ENCODE data around the gene ITGA3.

Gene ITGA3

GRCh38 chr17:50047083-50047482 lies 8.8 kb upstream of the ITGA3 start:
- Histone ChIP-seq H3K9me3 (ENCODE audit: low read length) (no peaks in the 10 kb centered on the region), H3K4me3 (ENCODE audit: low read depth, low read length, poor library complexity, severe bottlenecking) (no peak overlapping the region), H2AFZ (ENCODE audit: low read length) (no peak overlapping the region), H3K36me3 (ENCODE audit: insufficient read depth, low read length) (no peaks in the 10 kb centered on the region), H3K79me2 (ENCODE audit: insufficient read depth, low read length) (no peaks in the 10 kb centered on the region), H4K20me1 (ENCODE audit: insufficient read depth, low read length) (no peaks in the 10 kb centered on the region), H3K27ac (ENCODE audit: low read depth, low read length, poor library complexity, severe bottlenecking) (no peak overlapping the region), H3K27me3 (ENCODE audit: insufficient read depth, low read length) (no peaks in the 10 kb centered on the region; the same call in 1 of the 2 replicates), H3F3A (ENCODE audit: insufficient read depth, low read length) (no peaks in the 10 kb centered on the region), H3K9me2 (ENCODE audit: low read depth, low read length) (no peaks in the 10 kb centered on the region), H3K4me1 (ENCODE audit: insufficient read depth, low read length, severe bottlenecking) (no peaks in the 10 kb centered on the region), H3K9ac (ENCODE audit: low read length) (no peak overlapping the region), H3K4me2 (ENCODE audit: low read length) (no peak overlapping the region)
- TF ChIP-seq EZH2 (IDR thresholded peaks at IDR 0.05; ENCODE audit: borderline replicate concordance, low read length) = no peak
- no peak for TF ChIP-seq CTCF (IDR thresholded peaks at IDR 0.05; ENCODE audit: low read length)

GRCh38 chr17:50047488-50048126 lies 8.3 kb upstream of the ITGA3 start:
- no peak overlapping the region for H3K9ac ChIP-seq (ENCODE audit: low read length)
- H3K9me3 ChIP-seq (ENCODE audit: low read length) = no peaks in the 10 kb centered on the region
- no peaks in the 10 kb centered on the region for H4K20me1 ChIP-seq (ENCODE audit: insufficient read depth, low read length)
- H3K9me2 ChIP-seq (ENCODE audit: low read depth, low read length) = no peaks in the 10 kb centered on the region
- no peaks in the 10 kb centered on the region for H3K36me3 ChIP-seq (ENCODE audit: insufficient read depth, low read length)
- H3K27ac ChIP-seq (ENCODE audit: low read depth, low read length, poor library complexity, severe bottlenecking) = no peak overlapping the region
- H3K79me2 ChIP-seq (ENCODE audit: insufficient read depth, low read length) = no peaks in the 10 kb centered on the region
- H3K4me2 ChIP-seq (ENCODE audit: low read length) = no peak overlapping the region
- no peak overlapping the region for H3K4me3 ChIP-seq (ENCODE audit: low read depth, low read length, poor library complexity, severe bottlenecking)
- H3K27me3 ChIP-seq (ENCODE audit: insufficient read depth, low read length) = no peaks in the 10 kb centered on the region; the same call in 1 of the 2 replicates
- H2AFZ ChIP-seq (ENCODE audit: low read length) = no peak overlapping the region
- TF ChIP-seq EZH2 (IDR thresholded peaks at IDR 0.05; ENCODE audit: borderline replicate concordance, low read length) (no peak), CTCF (IDR thresholded peaks at IDR 0.05; ENCODE audit: low read length) (no peak)
- no peaks in the 10 kb centered on the region for H3F3A ChIP-seq (ENCODE audit: insufficient read depth, low read length)
- H3K4me1 ChIP-seq (ENCODE audit: insufficient read depth, low read length, severe bottlenecking) = no peaks in the 10 kb centered on the region

- H3K79me2 ChIP-seq (ENCODE audit: insufficient read depth, low read length) = no peaks in the 10 kb centered on the region
- no peak overlapping the region for H3K9ac ChIP-seq (ENCODE audit: low read length)
- no peaks in the 10 kb centered on the region for H4K20me1 ChIP-seq (ENCODE audit: insufficient read depth, low read length)
- H3K9me3 ChIP-seq (ENCODE audit: low read length) = no peaks in the 10 kb centered on the region
- no peak overlapping the region for H3K4me2 ChIP-seq (ENCODE audit: low read length)
- no peaks in the 10 kb centered on the region for H3F3A ChIP-seq (ENCODE audit: insufficient read depth, low read length)
- no peaks in the 10 kb centered on the region for H3K36me3 ChIP-seq (ENCODE audit: insufficient read depth, low read length)
- H3K4me3 ChIP-seq (ENCODE audit: low read depth, low read length, poor library complexity, severe bottlenecking) = no peak overlapping the region
- no peaks in the 10 kb centered on the region for H3K4me1 ChIP-seq (ENCODE audit: insufficient read depth, low read length, severe bottlenecking)
- H2AFZ ChIP-seq (ENCODE audit: low read length) = no peak overlapping the region
- TF ChIP-seq CTCF (IDR thresholded peaks at IDR 0.05; ENCODE audit: low read length) = no peak
- TF ChIP-seq EZH2 (IDR thresholded peaks at IDR 0.05; ENCODE audit: borderline replicate concordance, low read length) = no peak
- H3K9me2 ChIP-seq (ENCODE audit: low read depth, low read length) = no peaks in the 10 kb centered on the region
- no peaks in the 10 kb centered on the region; the same call in 1 of the 2 replicates for H3K27me3 ChIP-seq (ENCODE audit: insufficient read depth, low read length)
- H3K27ac ChIP-seq (ENCODE audit: low read depth, low read length, poor library complexity, severe bottlenecking) = no peak overlapping the region
Measured at GRCh38 chr17:50048146-50048720, 7.7 kb upstream of the ITGA3 start.
